H1 (cell line): Measurements from ENCODE around the gene COPZ1. TPM values are rescaled to one million over a fixed set of nuclear protein-coding genes. Genes with fewer than 3 reads are reported as not detected.

Source experiments
- CTBP2 ChIP-seq: IDR thresholded peaks from 2 replicates; pipeline ENCODE4 v1.7.0; 2011; ENCODE audit warnings: borderline replicate concordance, mild to moderate bottlenecking, moderate library complexity, mixed read lengths, low read length; ENCODE audit not compliant: insufficient read depth, insufficient read length
- GABPA ChIP-seq: IDR thresholded peaks from 2 replicates; pipeline ENCODE4 v1.6.1; 2011; ENCODE audit warnings: mild to moderate bottlenecking, low read length, moderate library complexity, borderline replicate concordance; ENCODE audit not compliant: insufficient read depth
- KDM1A ChIP-seq: fragments of 200-600, 300-600 bp; sonication (generic); IDR thresholded peaks from 2 replicates; pipeline ENCODE4 v1.7.1; 2016; ENCODE audit warnings: mild to moderate bottlenecking, low read length, borderline replicate concordance
- SIX5 ChIP-seq: IDR thresholded peaks from 2 replicates; pipeline ENCODE4 v1.6.1; 2011; ENCODE audit warnings: mild to moderate bottlenecking, low read depth, low read length
- SP4 ChIP-seq: IDR thresholded peaks from 2 replicates; pipeline ENCODE4 v1.6.1; 2012; ENCODE audit warnings: low read length, inconsistent platforms
- TAF7 ChIP-seq: optimal IDR thresholded peaks from 2 replicates; pipeline ENCODE3; 2011; ENCODE audit warnings: low read depth, mild to moderate bottlenecking, inconsistent platforms, low read length, moderate library complexity, borderline replicate concordance
- TEAD4 ChIP-seq: IDR thresholded peaks from 2 replicates; pipeline ENCODE4 v1.6.1; 2012; ENCODE audit warnings: low read depth, low read length, inconsistent platforms, mixed read lengths
- YY1 ChIP-seq: IDR thresholded peaks from 2 replicates; pipeline ENCODE4 v1.6.1; 2011; ENCODE audit warnings: low read depth, mild to moderate bottlenecking, low read length
- polyA plus RNA-seq, 7 experiments: library from polyadenylated mRNA; depleted of rRNA in 3 of 7; stranded (reverse) in 5 of 7; unstranded in 2 of 7; fragments of >200 nt in 5 of 7; fragments of 200-250 nt in 2 of 7; gene quantifications; 1 replicate in 5 of 7; 2 replicates in 1 of 7; 4 replicates in 1 of 7; pipeline versions ENCODE4 v1.2.1 to v1.2.3, GENCODE V29; 2011 to 2013; ENCODE audit warnings: missing spikeins in 2 of 7, mixed read lengths in 2 of 7
- total RNA-seq: library from RNA; stranded (reverse); fragmentation: NEBNext Ultra II Directional; extraction: Animal tissue kit (Norgen Biotek cat#: 25700); gene quantifications from 2 replicates; pipeline ENCODE4 v1.2.1, GENCODE V29; 2021

The COPZ1 gene
- total and polyA plus RNA-seq, 2 of the 8 experiments (the other 6 are each of a cell fraction or from before 2014, with no cell fraction given), result 103 to 133 TPM

- TF ChIP-seq YY1 (no peak), TEAD4 (no peak), SIX5 (no peak), KDM1A (no peak), TAF7 (no peak), GABPA (no peak), CTBP2 (no peak), SP4 (no peak)
Measured at GRCh38 chr12:54384591-54385041, 59.7 kb downstream of the COPZ1 start, which contains the start of gene ZNF385A (continued).
